HG03439 (cell line): ENCODE data around the gene NRM.
"Not testable (repeated sequence)": the region's sequence is repeated elsewhere in the genome, so short reads cannot be mapped to it uniquely, and the experiment has no call there.

Experiments
- ATAC-seq: cut with Tn5 transposase; IDR thresholded peaks from one replicate; pipeline ENCODE4 v1.9.1; 2021; ENCODE audit warnings: mild to moderate bottlenecking, moderate library complexity; ENCODE audit not compliant: unreplicated experiment

Gene NRM, protein sequence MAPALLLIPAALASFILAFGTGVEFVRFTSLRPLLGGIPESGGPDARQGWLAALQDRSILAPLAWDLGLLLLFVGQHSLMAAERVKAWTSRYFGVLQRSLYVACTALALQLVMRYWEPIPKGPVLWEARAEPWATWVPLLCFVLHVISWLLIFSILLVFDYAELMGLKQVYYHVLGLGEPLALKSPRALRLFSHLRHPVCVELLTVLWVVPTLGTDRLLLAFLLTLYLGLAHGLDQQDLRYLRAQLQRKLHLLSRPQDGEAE

GRCh38 chr6:30690403-30691207, at the start of gene NRM:
NRM (minus strand) TSS chr6:30690984; CDS start chr6:30690974, 10 bp downstream.
- ATAC-seq: no peak

- ATAC-seq: no peak
Measured at GRCh38 chr6:30740540-30740870, 49.7 kb upstream of the NRM start.

- ATAC-seq: no peak
Measured at GRCh38 chr6:30738532-30738931, 47.7 kb upstream of the NRM start.

DNA sequence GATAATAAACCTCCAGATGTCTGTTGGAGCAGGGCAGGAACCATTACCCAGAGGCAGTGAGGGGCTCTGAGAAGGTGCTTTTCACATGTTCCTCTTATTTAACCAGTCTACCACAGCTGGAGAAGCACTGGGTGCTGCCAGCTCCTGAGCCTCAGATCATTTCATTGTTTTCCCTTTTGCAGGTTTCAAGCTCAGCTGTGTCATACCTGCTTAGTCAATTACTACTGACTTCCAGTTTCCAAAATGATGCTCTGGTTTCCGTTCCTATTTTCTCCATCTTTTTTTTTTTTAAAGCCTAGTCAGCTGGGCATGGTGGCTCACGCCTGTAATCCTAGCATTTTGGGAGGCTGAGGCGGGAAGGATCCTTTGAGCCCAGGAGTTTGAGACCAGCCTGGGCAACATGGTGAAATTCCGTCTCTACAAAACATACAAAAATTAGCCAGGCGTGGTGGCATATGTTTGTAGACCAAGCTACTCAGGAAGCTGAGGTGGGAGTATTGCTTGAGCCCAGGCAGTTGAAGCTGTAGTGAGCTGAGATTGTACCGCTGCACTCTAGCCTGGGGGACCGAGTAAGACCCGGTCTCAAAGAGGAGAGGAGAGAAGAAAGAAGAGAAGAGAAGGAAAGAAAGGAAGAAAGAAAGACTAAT, 45.0 kb upstream of the NRM start:
- ATAC-seq: no peak

GRCh38 chr6:30732237-30732943, 41.6 kb upstream of the NRM start:
- ATAC-seq: no peak

GRCh38 chr6:30730601-30731435, 40.0 kb upstream of the NRM start:
- no peak for ATAC-seq

DNA sequence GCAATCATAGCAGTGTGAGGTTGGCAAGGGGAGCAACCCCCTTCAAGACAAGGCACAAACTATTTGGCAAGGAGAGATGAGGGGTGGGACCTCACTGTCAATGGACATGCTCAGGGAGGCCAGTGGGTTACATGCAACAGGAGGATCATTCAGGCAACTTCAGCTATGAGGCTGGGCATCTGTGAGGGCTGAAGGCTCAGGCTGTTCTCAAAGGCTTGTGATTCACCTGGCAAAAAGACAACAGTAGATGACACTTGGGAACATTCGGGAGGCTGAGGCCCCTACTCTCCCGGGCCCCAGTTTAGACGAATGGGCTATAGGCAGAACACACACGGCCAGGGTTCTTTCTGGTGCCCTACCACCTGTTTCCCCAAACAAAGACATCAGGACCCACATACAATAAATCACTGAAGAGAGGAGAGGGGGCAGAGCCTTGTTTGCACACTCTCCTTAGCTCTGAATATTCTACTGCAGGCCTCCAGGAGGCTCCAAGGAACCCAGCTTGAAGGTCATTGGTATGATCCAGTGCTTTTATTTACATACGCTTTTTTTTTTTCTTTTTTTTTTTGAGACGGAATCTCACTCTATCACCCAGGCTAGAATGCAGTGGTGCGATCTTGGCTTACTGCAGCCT, 37.3 kb upstream of the NRM start:
- no peak for ATAC-seq

GRCh38 chr6:30726506-30727413, 36.0 kb upstream of the NRM start:
- no peak for ATAC-seq

DNA sequence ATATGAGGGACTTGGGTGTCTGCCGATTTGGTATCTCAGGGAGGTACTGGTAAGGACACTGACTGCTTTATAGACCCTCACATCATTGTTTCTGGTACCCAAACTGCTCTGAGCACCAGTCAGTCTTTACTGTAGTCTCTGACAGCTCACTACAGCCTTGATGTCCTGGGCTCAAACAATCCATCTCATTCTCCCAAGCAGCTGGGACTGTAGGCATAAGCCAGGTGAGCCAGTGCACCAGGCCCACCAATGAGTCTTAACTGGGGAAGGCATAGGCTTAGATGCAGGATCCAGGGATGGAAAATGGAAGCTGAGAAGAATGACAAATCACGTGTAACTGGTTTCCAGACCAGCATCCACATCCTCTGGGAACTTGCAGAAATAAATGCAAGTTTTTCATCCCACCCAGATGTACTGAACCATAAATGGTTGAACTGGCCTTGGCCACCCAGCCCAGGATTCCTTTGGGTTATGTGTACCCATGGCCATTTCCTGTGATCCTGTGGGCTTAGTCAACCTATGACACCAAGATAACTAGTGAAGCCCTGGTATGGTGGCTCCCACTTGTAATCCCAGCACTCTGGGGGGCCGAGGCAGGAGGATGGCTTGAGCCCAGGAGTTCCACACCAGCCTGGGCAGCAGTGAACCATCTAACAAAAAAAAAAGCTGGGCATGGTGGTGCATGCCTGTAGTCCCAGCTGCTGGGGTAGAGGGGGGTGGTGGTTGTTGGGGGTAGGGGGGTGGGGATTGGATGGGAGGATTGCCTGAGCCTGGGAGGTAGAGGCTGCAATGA, 35.1 kb upstream of the NRM start:
- ATAC-seq: no peak

GRCh38 chr6:30724906-30725667, 34.3 kb upstream of the NRM start:
- no peak for ATAC-seq

- not testable (repeated sequence) for ATAC-seq
Measured at GRCh38 chr6:30723843-30724741, 33.3 kb upstream of the NRM start.

- ATAC-seq: not testable (repeated sequence)
Measured at GRCh38 chr6:30723159-30723842, 32.5 kb upstream of the NRM start.

DNA sequence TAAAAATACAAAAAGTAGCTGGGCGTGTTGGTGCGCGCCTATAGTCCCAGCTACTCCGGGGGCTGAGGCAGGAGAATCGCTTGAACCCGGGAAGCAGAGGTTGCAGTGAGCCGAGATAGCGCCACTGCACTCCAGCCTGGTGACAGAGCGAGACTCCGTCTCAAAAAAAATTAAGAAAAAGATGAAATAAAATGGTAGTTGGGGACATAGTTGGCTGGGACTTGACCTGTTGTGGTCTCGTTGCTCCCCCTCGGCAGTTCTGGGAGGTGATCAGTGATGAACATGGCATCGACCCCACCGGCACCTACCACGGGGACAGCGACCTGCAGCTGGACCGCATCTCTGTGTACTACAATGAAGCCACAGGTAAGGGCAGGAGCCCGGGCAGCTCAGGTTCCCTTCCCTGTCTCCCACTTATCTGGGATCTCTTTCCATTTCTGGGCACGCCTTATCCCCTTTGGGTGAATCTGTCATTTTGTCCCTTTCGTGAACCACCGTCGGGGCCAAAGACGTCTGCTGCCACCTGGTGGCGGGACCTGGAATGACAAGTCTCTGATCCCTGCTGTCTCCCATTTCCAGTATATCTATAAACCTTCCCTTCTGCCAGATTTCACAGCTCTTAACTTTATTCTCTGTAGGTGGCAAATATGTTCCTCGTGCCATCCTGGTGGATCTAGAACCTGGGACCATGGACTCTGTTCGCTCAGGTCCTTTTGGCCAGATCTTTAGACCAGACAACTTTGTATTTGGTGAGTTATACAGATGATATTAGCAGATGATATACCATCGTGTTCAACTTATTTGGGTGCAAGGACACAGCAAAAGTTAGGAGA, 31.7 kb upstream of the NRM start:
- ATAC-seq: no peak

DNA sequence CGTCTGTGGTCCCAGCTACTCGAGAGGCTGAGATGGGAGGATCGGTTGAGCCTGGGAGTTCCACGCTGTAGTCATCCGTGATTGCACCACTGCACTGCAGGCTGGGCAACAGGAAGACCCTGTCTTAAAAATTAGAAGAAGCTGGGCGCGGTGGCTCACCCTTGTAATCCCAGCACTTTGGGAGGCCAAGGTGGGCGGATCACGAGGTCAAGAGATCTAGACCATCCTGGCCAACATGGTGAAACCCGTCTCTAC, 31.2 kb upstream of the NRM start:
- not testable (repeated sequence) for ATAC-seq
